T-helper 1 cell (primary cell): ENCODE data around the gene EXOC4.
A peak's percentile ranks its signal among the peaks of the same experiment; 100 is the strongest.

Experiments used
- DNase-seq, 5 donors: peaks; one replicate each; pipeline ENCODE4 v3.0.0-alpha.2; 2012 to 2020

Gene EXOC4

DNA sequence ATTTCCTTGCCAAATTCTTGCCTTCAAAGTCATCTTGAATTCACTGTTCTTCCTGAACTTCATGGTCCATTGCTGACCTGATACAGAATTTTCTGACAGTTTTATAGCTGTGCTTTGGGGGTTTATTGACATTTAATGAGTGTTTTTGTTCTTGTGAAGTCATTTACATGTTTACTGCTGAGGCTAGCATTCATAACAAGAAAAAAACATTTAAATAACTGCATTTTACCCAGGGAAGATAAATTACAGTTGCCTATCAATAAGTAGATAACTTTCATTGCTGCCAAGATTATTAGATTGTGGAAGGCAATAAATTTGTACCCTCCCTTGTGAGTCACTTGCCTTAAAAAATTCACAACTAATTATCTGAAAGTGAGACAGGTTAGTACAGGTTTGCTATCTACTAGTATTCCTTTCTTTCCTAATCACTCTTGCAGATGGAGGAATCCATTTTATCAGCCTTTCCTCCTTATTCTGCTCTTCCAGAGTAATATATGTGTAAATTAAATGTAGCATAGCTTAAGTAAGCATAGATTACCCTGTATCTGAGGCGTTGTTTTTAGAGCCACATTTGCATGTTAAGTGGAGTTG is 178.4 kb downstream of the EXOC4 start:
- no peak for DNase-seq

DNA sequence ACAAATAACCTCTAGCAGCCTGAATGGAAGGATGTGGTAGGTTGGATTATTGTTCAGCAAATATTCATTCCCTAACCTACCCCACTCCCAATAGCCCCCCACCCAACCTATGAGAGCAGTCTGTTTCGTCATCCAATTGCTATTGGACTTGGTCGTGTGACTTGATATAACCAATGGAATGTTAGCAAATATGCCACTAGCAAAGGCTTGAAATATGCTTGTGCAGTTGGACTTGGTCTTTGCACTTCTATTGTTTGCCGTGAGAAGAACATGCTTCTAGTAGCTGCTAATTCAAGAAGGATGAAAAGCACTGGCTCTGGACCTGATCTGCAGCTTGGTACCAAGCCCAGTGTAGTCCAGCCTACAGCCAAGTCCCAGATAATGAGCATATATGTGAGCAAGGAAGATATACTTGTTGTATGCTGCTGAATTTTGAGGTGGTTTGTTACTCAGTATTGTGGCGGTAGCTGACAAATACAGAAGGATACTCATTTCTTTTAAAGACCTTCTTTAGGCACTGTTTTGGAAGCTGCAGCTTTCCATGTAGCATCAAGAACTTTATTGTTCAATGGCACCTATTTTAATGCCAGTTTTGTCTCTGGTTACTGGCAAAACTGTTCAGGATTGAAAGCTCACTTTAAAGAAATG is 180.4 kb downstream of the EXOC4 start:
- DNase-seq, result no peak

DNA sequence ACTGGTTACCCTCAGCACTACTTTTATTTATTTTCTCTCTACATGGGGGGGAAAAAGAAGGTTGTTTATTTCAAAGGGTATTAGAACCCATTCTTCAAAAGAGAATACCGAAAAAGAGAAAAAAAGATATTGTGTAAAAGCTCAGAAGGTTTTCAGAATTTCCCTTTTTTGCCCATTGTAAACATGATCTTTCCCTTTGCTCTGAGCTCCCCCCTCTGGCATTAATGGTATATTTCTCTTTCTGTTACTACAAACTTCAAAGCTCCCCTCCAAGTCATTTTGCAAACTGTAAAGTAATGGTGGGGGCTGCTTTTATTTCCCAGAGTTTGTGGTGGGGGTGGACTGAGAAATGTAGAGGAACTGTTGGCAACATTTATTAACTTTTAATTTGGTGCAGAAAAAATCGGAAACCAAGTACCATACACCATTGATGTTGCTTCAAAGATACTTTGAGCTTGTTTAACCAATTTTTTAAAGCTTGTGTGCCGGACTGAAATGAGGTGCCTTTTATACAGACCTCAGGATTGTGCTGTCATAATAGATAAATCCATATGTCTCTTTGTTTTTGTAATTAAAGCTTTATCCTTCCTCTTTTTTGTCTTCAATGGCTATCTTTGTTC is 181.5 kb downstream of the EXOC4 start:
- no peak for DNase-seq

DNA sequence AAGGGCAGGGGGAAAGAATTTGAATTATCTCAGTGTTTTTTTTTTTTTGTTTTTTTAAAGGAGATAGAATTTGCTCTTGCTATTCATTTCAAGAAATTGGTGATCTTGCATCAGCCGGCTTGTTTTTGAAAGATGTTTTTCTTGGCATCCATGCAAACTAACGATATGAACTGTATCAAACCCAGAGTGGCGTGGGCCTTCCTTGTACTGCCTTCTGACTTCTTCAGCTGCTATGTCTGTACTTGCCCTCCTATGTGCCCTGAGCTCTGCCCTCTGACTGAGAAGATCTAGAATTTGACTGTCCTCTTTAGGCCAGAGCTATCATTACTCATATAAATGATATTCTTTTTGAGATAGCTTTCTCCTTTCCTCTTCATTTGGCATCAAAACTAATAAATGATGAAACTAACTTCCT is 183.1 kb downstream of the EXOC4 start:
- DNase-seq, result no peak

DNA sequence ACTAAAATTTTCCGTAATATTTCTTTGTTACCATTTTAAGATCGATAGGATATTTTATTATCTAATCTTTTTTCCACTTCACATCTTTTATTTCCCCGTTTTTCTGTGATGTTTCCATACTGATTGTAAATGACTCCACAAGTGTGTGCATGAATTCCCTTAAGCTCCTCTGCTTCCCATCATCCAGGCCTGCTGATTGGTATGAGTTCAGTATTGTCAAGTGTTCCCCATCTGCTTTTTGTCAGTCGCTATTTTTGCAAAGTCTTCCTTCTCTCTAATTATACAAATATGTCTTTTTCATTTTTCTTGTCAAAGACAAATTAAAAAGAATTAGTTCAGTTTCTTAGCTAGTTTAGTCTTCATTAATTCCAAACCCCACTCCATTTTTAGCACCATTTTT is 184.7 kb downstream of the EXOC4 start:
- DNase-seq, result no peak

DNA sequence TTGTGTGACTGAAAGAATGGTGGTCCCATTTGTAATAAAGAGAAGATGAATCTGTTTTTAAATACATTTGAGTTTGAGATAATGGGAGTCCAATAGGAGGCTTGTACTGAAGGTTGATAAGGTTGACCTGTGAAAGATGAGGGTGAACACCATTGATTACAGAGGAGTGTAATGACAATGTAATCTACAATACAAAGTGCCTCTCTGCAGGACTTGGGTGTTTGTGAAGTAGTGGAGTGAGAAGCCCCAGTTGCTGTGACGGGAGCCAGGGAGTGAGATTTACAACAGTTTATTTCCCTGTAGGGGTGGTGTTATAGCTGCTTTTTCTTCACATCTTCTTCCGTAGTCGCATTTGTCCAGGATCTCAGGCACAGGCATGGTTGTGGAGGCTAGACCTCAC is 189.9 kb downstream of the EXOC4 start:
- no peak for DNase-seq

DNA sequence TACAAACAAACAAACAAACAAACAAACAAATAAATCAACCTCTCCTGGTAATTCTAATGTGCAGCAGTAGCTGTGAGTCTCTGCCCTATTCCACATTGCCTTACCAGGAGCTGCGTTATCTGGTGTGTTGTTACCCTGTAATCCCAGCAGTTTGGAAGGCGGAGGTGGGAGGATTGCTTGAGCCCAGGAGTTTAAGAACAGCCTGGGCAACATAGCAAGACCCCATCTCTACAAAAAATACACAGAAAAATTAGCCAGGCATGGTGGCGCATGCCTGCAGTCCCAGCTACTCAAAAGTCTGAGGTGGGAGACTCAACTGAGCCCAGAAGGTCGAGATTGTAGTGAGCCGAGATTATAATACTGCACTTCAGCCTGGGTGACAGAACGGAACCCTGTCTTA is 192.7 kb downstream of the EXOC4 start:
- DNase-seq, result no peak

DNA sequence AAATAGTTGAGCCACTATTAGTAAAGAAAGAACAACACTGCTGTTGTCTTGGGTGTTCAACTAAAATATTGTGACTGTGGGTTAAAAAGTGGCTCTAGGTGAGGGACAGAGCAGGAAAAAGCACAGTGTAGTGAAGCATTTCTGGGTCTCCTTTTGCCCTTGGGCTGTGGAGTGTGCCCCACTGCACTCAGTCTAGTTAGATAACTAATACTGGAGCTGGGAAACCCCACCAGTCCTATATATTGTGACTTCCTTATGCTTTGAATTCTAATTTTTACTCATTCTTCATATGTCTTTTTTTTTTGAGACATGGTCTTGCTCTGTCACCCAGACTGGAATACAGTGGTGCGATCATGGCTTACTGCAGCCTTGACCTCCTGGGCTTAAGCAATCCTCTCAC is 195.1 kb downstream of the EXOC4 start:
- DNase-seq, result no peak

DNA sequence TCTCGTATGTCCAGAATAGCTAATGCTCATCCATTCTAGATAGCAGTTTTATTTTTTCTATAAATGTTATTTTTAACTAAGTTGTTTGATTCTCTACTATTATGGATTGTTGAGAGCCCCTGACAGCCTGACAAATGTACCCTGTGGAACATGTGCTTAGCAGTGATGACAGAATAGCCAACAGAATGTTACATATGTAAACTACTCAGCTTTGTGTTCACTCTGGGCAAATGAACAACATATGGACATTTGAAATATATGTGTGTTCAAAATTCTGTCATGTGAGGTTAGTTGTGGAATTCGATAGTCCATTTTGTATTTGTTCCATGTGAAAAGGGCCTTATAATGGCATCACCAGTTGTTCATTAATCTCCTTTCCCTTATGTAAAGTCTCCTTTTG is 199.7 kb downstream of the EXOC4 start:
- DNase-seq, result no peak

DNA sequence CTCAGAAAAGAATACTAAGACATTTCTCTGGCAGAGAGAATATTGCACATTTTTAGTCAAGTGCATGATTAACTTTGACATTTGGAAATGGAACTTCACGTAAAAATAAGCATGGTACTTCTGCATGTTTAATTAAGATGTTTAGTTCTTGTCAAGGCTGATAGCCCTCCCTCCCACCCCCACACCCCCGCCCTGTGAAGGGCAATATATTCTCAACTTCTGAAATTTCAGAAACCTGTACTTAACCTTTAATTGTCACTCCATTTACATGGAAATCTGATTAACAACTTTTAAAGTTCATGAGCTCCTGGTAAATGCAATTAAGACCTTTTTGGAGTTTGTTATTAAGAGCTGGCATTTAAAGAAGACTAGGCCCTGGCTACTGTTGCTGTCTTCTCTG is 205.8 kb downstream of the EXOC4 start:
- no peak for DNase-seq

DNA sequence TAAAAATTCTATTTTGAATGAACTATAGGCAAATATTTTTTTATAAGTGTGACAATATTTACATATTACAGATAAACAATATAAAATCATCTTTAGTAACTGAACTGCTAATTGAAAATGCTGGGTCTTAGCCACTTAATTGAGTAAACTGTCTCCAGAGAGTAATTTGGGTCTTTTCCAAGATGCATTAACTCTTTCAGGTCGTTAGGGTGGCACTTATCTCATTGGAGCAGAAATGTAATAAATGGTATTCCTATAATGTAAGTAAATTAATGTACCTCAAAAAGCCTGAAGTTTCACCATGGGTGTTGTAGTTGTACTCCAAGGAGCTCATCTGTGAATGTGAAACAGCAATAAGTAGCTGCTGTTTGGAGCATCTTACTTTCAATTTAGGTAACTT is 208.5 kb downstream of the EXOC4 start:
- DNase-seq, result no peak

DNA sequence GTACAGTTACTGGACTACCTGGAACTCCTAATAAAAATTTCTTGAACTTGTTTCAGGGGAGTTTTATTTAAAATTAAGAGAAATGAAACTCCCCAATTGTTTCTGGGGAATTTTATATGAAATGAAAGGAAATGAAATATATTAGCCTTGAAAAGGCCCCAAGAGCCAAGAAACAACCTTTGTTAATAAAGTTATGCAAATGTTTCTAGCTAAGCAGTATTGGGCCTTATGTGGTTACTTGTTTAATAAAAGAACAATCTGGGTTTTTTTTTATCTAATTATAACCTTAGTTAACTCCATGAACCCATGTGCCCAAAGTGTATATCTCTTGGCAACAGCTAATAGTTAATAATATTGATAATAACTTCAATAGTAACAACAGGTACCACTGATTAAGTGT is 222.8 kb downstream of the EXOC4 start:
- DNase-seq, result no peak

DNA sequence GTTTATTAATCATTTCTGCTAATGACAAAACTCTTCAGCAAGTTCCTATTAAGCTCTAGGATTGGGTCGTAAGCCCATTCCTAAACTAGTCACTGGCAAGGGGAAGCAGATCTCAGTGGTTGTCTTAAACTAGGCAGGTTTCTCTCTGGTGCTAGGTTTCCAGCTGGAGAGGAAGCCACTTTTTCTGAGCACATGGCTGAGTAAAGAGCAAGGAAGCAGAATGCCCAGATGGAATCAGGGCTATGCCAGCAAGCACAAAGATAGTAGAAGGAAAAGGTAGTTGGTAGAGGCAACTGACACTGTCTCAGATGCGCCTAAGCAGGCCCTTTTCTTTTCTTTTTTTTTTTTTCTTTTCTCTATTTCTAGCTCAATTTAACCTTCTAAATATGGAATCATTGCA is 224.9 kb downstream of the EXOC4 start:
- DNase-seq, result no peak

DNA sequence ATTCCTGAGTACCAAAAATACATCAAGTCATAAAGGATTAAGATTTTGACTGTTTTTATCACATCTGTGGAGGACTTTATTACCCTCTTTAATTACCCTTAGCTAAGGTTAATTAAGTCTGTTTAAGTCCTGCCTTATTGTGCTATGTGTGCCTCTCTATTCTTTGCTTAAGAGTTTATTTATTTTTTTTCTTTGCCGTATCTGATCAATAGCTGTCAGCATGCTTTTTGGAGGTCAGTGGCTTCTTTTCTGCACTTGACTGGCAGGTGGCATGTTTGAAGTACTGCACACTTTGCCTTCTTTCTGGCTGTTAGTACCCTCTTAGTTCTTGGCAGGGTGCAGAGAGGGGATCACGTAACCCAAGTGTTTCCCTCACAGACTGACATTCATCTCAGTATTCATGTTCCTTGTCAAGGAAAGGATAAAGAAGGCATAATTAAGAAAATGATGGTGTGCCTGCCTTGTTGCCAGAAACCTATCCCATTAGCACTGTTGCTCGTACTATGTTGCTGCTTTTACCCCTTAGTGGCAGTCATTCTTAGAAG is 225.8 kb downstream of the EXOC4 start:
- no peak for DNase-seq

DNA sequence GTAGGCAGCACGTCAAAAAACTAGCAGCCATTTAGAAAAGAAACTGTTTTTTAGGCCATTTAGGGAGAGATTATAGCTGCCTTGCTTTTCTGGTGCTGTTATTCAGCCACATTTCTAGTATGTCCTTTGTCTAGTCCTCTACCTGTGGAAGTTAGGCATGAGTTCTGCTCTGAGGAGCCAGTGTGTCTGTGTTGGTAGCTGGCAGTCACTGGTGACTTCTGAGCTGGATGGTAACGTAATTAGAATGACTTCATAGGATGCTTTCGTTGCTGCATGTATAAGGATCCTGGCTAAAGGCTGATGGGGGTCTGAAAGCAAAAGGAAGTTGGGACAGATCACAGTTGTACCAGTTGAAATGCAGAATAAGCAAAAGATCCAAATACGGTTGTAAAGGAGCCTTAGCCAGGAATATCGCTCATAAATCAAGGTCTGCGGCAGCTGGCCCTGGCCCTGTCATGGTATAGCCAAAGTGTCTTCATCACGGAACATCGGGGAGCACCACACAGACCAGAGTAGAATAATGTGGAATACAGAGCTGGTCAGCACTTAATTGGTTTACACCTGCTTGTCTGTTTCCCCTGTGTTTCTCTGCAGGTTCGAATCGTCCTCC is 226.7 kb downstream of the EXOC4 start:
- no peak for DNase-seq

DNA sequence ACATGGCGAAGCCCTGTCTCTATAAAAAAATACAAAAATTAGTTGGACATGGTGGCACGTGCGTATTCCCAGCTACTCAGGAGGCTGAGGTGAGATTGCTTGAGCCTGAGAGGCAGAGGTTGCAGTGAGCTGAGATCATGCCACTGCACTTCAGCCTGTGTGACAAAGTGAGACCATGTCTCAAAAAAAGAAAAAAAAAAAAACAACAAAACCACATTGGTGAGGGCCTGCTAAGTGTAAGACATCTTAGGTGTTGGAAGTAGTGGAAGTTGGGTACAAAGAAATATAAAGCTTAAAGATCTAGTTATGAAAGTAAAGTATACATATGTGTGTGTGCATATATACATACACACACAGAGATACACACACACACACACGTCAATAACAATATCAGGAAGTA is 228.0 kb downstream of the EXOC4 start:
- no peak for DNase-seq

DNA sequence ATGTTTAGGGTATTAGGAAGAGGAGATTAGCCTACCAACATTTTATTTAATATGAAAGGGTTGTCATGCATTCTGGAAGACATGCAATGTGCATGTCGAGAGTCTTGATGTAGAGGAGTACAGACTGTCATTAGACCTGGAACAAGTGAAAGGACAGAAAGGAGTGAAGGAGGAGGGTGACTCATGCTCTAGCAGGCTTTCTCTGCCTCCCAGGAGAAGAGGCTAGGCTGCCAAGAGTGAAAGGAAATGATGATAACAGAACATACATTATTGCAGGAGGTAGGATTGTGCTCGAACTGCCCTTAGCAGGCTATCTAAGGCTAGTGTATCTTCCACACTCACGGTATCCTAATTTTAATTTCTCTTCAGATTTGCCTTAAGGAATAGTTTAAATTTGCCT is 228.8 kb downstream of the EXOC4 start:
- peak in 1 of 5 donors; percentile 10 for DNase-seq

DNA sequence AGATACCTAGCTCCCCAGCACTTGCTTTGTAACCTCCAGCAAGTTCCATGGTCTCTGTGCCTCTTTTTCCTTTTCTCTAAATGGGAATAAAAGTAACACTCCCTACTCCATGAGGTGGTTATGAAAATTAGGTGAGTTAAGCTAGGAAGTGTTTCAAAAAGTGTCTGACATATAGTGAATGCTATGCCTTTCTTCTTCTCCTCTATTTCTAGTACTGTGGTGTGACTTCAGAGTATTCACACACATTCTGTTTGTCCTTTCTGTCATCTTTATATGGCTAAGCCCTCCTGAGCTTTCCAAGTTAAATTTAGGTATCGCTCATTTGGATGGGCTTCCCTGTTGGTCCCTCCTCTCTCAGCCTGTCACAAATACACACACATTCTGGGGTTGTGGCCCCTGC is 229.7 kb downstream of the EXOC4 start:
- no peak for DNase-seq

DNA sequence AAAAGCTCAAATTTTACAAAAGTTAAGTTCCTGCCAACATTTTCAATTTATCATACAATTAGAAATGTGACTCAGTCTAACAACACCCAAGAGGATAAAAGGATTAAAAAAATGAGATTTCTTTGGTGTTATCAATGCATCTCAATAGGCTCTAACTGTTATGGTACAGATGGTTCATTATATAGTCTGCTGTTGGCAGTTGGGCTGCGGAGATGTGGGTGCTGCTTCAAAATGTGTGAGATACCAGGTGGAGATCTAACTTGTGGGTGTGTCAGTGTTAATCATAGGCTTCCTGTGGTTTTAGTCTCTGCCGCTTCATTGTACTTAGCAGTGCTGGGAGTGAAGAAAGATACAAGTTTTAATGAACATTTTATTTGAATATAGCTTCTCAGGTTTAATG is 231.2 kb downstream of the EXOC4 start:
- DNase-seq, result peak in 2 of 5 donors; percentile 2 to 69

DNA sequence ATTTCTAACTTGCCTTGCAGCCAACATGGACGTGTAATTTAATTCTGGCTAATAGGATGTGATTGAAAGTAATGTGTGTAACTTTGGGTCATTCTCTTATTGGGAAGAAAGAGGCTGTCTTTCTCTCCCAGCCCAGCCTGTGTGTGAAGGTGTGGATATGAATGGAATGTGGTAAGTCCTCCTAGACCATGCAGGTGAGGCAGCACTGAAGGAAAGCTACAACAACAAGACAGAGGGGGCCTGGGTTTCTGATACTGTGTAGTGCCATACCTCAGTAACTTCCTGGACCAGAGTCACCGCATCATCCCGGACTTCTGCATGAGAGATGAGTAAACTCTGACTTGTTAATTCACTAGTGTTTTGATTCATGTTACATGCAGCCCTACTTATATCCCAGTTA is 237.0 kb downstream of the EXOC4 start:
- DNase-seq, result peak in 1 of 5 donors; percentile 4

DNA sequence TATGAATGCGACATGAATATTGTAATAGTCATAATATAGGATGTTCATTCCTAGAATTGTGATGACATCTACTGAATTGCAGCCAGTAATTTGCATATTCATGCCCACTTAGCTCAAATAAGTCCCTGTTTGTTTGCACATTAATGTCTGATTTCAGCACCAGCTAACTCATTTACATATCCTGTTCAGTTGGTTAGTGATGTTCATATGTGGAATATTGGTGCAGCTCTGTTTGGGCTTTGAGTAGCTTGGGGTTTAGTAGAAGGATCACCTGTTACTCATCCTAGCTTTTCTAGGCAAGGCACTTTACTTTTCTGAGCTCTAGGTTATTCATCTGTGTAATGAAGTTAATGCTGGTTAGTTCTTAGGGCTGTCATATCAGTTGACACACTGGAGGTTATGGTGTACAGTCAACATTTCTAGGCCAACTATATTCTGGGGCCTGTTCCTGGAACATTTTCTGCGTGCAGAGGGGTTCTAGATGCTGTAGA is 238.4 kb downstream of the EXOC4 start:
- DNase-seq, result peak in 1 of 5 donors; percentile 41

DNA sequence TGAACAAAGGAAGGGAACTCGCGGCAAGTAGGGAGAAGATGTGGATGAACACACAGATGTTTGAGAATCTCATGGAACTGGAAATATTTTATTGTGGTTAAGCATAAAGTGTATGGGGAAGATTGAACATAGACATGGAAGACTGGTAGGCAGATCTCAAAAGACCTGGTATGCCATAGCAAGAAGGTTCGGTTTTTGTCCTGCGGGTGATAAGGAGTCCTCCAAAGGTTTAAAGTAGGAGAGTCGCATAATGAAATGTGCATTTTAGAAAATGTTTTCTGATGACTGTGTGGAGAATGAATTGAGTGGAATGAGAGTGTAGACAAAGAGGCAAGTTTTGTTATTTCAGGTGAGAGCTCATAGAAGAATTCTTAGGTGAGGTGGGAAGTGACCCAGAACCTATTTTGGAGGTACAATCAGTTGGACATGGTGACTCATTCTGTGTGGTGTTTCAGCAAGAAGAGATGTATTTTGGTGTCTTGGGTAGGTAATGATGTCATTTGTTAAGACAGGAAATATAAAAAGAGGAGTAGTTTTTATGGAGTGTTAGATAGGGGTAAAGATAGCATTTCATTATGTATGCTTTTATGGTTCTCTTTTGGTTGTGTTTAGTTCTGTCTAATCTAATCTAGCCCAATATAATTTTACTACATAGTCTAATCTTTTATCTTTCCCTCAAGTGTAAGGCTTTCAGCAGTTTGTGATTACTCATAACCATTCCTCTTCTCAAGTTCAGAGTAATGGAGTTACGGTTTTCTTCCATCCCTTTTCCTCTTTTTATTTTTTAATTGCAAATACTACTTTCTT is 239.2 kb downstream of the EXOC4 start:
- peak in 1 of 5 donors; percentile 16 for DNase-seq

DNA sequence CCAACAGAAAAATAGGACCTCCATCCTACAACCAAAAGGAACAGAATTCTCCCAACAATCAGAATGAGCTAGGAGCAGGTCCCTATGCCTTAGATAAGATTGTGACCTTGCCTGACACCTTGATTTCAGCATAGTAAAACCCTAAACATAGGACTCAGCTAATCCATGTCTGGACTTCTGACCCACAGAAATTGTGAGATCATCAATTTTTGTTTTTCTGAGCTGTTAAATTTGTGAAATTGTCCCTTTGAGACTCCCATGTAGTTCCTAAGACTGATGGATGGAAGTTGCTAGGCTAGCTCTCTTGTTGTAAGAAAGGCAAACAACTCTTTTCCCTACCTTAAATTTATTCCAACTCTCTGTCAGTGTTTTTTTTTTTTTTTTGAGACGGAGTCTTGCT is 244.2 kb downstream of the EXOC4 start:
- no peak for DNase-seq
